NCI-H1417 treated with DMSO at 0.1 percent for 48 hours (cell line): ENCODE measurements around the gene P2RX3.
"Not testable (repeated sequence)": the region's sequence is repeated elsewhere in the genome, so short reads cannot be mapped to it uniquely, and the experiment has no call there.

Source experiments
- DNase-seq: peaks from one replicate; lab custom pipeline; 2025; lab: John Stamatoyannopoulos, UW

Gene P2RX3

GRCh38 chr11:57338142-57338541 lies at the start of gene P2RX3:
P2RX3 (plus strand) TSS chr11:57338352; CDS start chr11:57338551, 199 bp downstream.
- no peak for DNase-seq

- DNase-seq = peak; percentile 30
These were observed 49.2 kb upstream of the P2RX3 start for GRCh38 chr11:57288771-57289579.

GRCh38 chr11:57290288-57290687 lies 47.9 kb upstream of the P2RX3 start:
- DNase-seq = no peak

GRCh38 chr11:57294225-57295131 lies 43.7 kb upstream of the P2RX3 start:
- DNase-seq = no peak

- not testable (repeated sequence) for DNase-seq
These were observed 41.9 kb upstream of the P2RX3 start for GRCh38 chr11:57296205-57296604.

GRCh38 chr11:57297221-57297620 lies 40.9 kb upstream of the P2RX3 start:
- DNase-seq = no peak

- no peak for DNase-seq
These were observed 38.9 kb upstream of the P2RX3 start for GRCh38 chr11:57299150-57299737.

- no peak for DNase-seq
These were observed 37.4 kb upstream of the P2RX3 start for GRCh38 chr11:57300785-57301184.

- DNase-seq = no peak
These were observed 36.3 kb upstream of the P2RX3 start for GRCh38 chr11:57301711-57302423.

GRCh38 chr11:57302489-57302888 lies 35.7 kb upstream of the P2RX3 start:
- no peak for DNase-seq

- DNase-seq = no peak
These were observed 34.7 kb upstream of the P2RX3 start for GRCh38 chr11:57303280-57303989.

GRCh38 chr11:57303990-57304579 lies 34.1 kb upstream of the P2RX3 start:
- DNase-seq = peak; percentile 29

GRCh38 chr11:57305523-57305922 lies 32.6 kb upstream of the P2RX3 start:
- no peak for DNase-seq

- no peak for DNase-seq
These were observed 31.8 kb upstream of the P2RX3 start for GRCh38 chr11:57306161-57306876.

- DNase-seq = no peak
These were observed 31.1 kb upstream of the P2RX3 start for GRCh38 chr11:57306940-57307565.

- DNase-seq = no peak
These were observed 30.4 kb upstream of the P2RX3 start for GRCh38 chr11:57307666-57308270.

GRCh38 chr11:57308426-57309060 lies 29.6 kb upstream of the P2RX3 start:
- no peak for DNase-seq

- DNase-seq = no peak
These were observed 28.8 kb upstream of the P2RX3 start for GRCh38 chr11:57309106-57310059.
